Measurements from ENCODE around the gene RAD51B.

GRCh38 chr14:68124979-68125731 lies 305.6 kb downstream of the RAD51B start:
- no peak for TF ChIP-seq POLR2A (IDR thresholded peaks at IDR 0.05)
- no peak for TF ChIP-seq CTCF (IDR thresholded peaks at IDR 0.05)
- TF ChIP-seq EP300 (IDR thresholded peaks at IDR 0.05), result no peak

All from tibial nerve (tissue), 4 donors.